Body of pancreas (tissue), 4 donors: ENCODE results near the gene KDELR1.

ENCODE experiments used
- POLR2A ChIP-seq, 3 donors: fragments of 450-650 bp; IDR thresholded peaks; one replicate each; pipeline ENCODE4 v1.6.1; 2016; ENCODE audit warnings: antibody characterized with exemption in 3 of 3, mild to moderate bottlenecking in 2 of 3
- TF ChIP-seq, protein P1 (sequence below), 7 experiments: fragments of 450-650 bp in 4 of 7; fragments of 200-600 bp in 3 of 7; sonication (generic) in 3 of 7; IDR thresholded peaks; one replicate each; pipeline ENCODE4 v1.5.1; 2016 to 2019; ENCODE audit warnings: antibody characterized with exemption in 7 of 7

DNA sequence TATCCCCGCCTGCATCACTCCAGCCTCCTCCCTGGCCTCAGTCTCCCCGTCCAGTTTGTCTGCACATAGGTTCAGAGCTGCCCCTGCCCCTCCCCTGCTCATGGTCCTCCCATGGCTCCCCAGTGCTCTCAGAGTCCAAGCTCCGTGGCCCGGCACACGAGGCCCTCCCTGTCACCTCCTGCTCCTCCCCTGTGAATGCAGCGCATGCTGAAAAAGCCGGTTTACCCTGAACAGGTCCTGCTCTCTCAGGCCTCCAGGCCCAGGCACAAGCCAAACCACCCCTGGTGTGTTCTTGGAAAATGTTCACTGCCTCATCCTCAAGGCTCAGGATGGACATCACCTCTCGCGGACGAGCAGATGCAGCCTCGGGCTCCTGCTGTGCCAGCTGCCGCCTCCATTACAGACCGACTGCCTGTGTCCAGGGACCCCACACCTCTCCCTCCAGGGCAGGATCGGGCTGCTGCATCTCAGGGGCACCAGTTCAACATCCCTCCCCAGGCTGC, 53.0 kb downstream of the KDELR1 start:
- TF ChIP-seq, protein P1, sequence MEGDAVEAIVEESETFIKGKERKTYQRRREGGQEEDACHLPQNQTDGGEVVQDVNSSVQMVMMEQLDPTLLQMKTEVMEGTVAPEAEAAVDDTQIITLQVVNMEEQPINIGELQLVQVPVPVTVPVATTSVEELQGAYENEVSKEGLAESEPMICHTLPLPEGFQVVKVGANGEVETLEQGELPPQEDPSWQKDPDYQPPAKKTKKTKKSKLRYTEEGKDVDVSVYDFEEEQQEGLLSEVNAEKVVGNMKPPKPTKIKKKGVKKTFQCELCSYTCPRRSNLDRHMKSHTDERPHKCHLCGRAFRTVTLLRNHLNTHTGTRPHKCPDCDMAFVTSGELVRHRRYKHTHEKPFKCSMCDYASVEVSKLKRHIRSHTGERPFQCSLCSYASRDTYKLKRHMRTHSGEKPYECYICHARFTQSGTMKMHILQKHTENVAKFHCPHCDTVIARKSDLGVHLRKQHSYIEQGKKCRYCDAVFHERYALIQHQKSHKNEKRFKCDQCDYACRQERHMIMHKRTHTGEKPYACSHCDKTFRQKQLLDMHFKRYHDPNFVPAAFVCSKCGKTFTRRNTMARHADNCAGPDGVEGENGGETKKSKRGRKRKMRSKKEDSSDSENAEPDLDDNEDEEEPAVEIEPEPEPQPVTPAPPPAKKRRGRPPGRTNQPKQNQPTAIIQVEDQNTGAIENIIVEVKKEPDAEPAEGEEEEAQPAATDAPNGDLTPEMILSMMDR (IDR thresholded peaks at IDR 0.05): no peak
- no peak for TF ChIP-seq POLR2A (IDR thresholded peaks at IDR 0.05)
